Esophagus squamous epithelium (tissue), 5 donors: ENCODE data around the gene ENTPD2. TPM values are rescaled to one million over a fixed set of nuclear protein-coding genes. Genes with fewer than 3 reads are reported as not detected.

Experiments used
- DNase-seq: peaks from one replicate; lab custom pipeline; 2025; lab: John Stamatoyannopoulos, UW
- H3K27ac ChIP-seq, 4 donors: fragments of 200-600 bp; sonication (generic); one replicate each; pipeline ENCODE4 v1.5.1; 2016 to 2019; ENCODE audit warnings: mild to moderate bottlenecking in 1 of 4
- H3K27me3 ChIP-seq, 4 donors: fragments of 200-600 bp; sonication (generic); 1 replicate in 3 of 4; 2 replicates in 1 of 4; pipeline versions ENCODE4 v1.5.1 to v1.6.0; 2017 to 2021; ENCODE audit warnings: antibody characterized with exemption in 1 of 4
- H3K36me3 ChIP-seq, 3 donors: fragments of 200-600 bp; sonication (generic); one replicate each; pipeline ENCODE4 v1.5.1; 2016 to 2019
- H3K4me1 ChIP-seq, 3 donors: fragments of 200-600 bp; sonication (generic); one replicate each; pipeline ENCODE4 v1.5.1; 2017 to 2019
- H3K4me3 ChIP-seq, 4 donors: fragments of 200-600 bp; sonication (generic); 1 replicate in 3 of 4; 2 replicates in 1 of 4; pipeline ENCODE4 v1.5.1; 2016 to 2019; ENCODE audit warnings: mild to moderate bottlenecking in 2 of 4, moderate library complexity in 1 of 4
- H3K9me3 ChIP-seq, 3 donors: fragments of 200-600 bp; sonication (generic); one replicate each; pipeline ENCODE4 v1.5.1; 2016 to 2019
- POLR2A ChIP-seq, 4 donors: fragments of 450-650 bp; IDR thresholded peaks; one replicate each; pipeline ENCODE4 v1.6.1; 2017; ENCODE audit warnings: antibody characterized with exemption in 4 of 4, mild to moderate bottlenecking in 4 of 4, moderate library complexity in 3 of 4
- WGBS, 2 donors: methylation state at CpG; one replicate each; pipeline ENCODE4 v1.1.5; 2018; 5-methylcytosine and 5-hydroxymethylcytosine counted together
- intact Hi-C: fragments of 100-400 bp; cut with DNase I; formaldehyde crosslinking; loops from one replicate; pipeline ENCODE4 v1.15.0; 2022
- total RNA-seq, 4 donors: library from RNA; depleted of rRNA; stranded (reverse); fragments of >200 nt; gene quantifications; one replicate each; pipeline ENCODE4 v1.1.0, GENCODE V29; 2016
- TF ChIP-seq, protein P1 (sequence below), 6 experiments: fragments of 450-650 bp in 4 of 6; fragments of 200-600 bp in 2 of 6; sonication (generic) in 2 of 6; IDR thresholded peaks; one replicate each; pipeline ENCODE4 v1.5.1; 2016 to 2019; ENCODE audit warnings: antibody characterized with exemption in 6 of 6, mild to moderate bottlenecking in 4 of 6, moderate library complexity in 4 of 6
- donor health status: DM: yes; HTN: yes; CAD: no.

Gene ENTPD2
- total RNA-seq, 4 donors from 2014 or later = 0.47 to 1.3 (median 0.86) TPM

DNA sequence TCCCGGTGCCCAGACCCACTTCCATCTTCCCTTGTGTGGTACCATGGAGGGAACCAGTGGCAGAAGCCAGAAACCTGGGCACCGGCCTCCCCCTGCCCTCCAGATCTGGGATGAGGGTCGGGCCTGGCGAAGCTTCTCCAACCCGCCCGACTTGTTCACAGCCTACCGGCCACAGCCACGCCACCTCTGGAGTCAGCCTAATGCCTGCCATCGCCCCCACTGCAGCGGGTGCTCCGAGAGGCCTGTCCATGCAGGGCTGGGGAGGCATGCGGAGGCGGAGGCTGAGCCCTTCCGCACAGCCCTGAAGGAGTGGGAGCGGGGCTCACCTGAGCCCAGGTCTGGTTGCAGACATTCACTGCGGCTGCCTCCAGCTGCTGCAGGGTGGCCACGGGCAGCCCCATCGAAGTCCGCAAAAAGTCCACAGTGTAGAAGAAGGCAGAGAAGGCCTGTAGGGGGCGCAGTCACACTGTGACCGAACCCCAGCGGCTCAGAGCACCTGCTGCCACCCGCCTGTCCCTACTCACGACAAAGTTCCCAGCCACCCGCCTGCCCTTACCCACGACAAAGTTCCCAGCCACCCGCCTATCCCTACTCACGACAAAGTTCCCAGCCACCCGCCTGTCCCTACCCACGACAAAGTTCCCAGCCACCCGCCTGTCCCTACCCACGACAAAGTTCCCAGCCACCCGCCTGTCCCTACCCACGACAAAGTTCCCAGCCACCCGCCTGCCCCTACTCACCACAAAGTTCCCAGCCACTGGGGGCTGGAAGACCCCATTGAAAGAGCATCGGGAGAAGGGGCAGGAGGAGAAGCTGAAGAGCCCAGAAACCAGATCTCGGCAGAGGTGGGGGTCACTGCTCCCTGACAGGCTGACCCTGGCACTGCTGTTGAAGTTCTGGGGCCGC lies 4.1 kb downstream of the ENTPD2 start:
- H3K4me3 ChIP-seq = no peak overlapping the region
- intact Hi-C loops = loop anchor here (5.0 kb wide), 1 partner anchor 262 kb away; no protein-coding TSS in a partner anchor
- peaks cover 29 to 63% (median 45%) of the 10 kb centered on the region in 3 donors for H3K4me1 ChIP-seq
- H3K27me3 ChIP-seq = peaks cover 0 to 99% (median 23%) of the 10 kb centered on the region in 4 donors
- no peak for TF ChIP-seq POLR2A (IDR thresholded peaks at IDR 0.05)
- TF ChIP-seq, protein P1, sequence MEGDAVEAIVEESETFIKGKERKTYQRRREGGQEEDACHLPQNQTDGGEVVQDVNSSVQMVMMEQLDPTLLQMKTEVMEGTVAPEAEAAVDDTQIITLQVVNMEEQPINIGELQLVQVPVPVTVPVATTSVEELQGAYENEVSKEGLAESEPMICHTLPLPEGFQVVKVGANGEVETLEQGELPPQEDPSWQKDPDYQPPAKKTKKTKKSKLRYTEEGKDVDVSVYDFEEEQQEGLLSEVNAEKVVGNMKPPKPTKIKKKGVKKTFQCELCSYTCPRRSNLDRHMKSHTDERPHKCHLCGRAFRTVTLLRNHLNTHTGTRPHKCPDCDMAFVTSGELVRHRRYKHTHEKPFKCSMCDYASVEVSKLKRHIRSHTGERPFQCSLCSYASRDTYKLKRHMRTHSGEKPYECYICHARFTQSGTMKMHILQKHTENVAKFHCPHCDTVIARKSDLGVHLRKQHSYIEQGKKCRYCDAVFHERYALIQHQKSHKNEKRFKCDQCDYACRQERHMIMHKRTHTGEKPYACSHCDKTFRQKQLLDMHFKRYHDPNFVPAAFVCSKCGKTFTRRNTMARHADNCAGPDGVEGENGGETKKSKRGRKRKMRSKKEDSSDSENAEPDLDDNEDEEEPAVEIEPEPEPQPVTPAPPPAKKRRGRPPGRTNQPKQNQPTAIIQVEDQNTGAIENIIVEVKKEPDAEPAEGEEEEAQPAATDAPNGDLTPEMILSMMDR (IDR thresholded peaks at IDR 0.05) = peak in 5 of 6 experiments; percentile 33 to 64 (median 52)
- H3K9me3 ChIP-seq = no peaks in the 10 kb centered on the region
- no peak for DNase-seq
- 66% methylated on average over 15 of the region's 38 CpGs; no CpG with 5 or more reads in 1 of the 2 donors for WGBS, 2 donors
- H3K36me3 ChIP-seq = no peaks in the 10 kb centered on the region
- H3K27ac ChIP-seq = no peak overlapping the region

DNA sequence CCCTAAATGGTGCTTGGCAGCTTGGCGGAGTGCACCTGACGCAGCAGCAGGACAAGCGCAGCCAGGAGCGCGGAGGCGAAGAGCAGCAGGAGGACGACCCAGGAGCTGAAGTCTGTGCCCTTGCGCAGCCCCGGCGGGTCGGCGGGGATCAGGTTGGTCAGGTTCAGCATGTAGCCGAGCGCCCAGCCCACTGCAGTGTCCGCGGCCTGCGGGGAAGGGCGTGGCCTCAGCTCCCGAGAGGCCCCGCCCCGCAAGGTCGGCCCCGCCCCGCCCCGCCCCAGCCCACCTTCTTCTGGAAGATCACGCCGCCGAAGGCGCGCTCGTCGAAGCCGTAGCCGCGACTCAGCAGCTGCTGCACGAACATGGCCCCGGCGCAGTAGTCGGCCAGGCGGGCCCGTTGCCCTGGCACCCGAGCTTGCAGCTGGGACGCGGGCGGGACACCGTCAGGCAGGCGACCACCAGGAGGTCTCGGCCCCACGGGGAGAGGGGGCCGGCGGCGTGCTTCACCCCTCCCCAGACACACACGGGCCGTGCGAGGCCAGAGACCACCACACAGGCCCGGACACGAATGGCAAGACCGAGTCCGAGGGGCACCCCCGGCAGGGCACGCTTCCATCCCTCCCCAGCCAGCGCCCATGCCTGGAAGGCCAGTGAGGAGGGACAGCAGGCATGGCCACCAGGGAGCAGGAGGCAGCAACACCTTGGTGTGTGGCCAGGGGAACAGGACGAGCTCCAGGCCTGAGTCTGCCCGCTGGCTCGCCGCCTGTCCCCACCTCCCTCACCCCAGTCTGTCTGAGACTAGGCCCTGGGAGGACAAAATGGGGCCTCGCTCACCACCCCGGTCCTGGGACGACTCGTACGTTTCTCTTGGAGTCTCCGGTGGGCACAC lies 5.0 kb downstream of the ENTPD2 start:
- Histone ChIP-seq H3K27ac (no peak overlapping the region), H3K4me3 (no peak overlapping the region), H3K36me3 (no peaks in the 10 kb centered on the region), H3K27me3 (peaks cover 0 to 99% (median 23%) of the 10 kb centered on the region in 4 donors), H3K9me3 (no peaks in the 10 kb centered on the region), H3K4me1 (peaks cover 31 to 63% (median 44%) of the 10 kb centered on the region in 3 donors)
- WGBS, 2 donors = 63 to 83% methylated on average over 6 to 19 of the region's 72 CpGs
- no peak for DNase-seq
- TF ChIP-seq POLR2A (IDR thresholded peaks at IDR 0.05) = no peak
- TF ChIP-seq, protein P1 (IDR thresholded peaks at IDR 0.05) = peak in 1 of 6 experiments; percentile 7
- intact Hi-C loops = loop anchor here (5.0 kb wide), 1 partner anchor 262 kb away; no protein-coding TSS in a partner anchor

DNA sequence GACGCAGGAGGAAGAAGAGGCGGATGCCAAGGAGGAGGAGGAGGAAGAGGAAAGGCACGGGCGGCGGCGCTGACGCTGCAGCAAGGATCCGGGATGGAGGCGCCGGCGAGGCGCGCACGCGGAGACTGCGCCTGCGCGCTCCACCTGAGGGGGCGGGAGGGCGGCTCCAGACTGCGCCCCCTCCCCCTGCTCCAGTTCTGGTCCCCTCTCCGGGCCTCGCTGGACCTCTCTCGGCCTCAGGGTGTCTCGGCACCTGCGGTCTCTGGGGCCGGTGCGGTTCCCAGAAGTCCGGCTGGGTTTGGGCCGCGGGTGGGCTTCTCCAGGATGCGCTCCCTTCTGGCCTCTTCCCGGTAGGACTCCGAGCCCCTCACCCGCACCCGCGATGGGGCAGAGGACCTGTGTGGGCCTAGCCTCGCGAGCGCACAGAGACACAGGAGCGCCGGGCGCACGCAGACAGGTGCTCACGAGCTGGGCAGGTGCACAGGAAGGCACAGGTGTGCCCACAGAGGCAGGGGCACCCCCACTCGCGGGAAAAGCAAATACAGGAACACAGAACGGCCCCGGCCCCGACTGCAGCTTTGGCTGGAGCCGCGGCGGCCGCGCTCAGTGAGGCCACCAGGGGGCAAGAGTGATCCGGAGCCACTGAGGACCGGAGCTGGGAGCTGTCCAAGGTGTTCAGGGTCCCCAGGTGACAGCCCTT lies 7.6 kb downstream of the ENTPD2 start, which contains the start of gene NPDC1:
Gene NPDC1, minus strand, starts transcription at position 90 of the 700 bp plus-strand sequence. CDS start 188 bp downstream, outside the sequence.
- intact Hi-C loops = loop anchor here (5.0 kb wide), 1 partner anchor 259 kb away; no protein-coding TSS in a partner anchor
- H3K4me1 ChIP-seq = peaks cover 24 to 58% (median 33%) of the 10 kb centered on the region in 3 donors

More for the DNA sequence above, 7.6 kb downstream of the ENTPD2 start, which contains the start of gene NPDC1:
- Histone ChIP-seq H3K9me3 (no peaks in the 10 kb centered on the region), H3K27ac (peak within 1 kb of the TSS; percentile 52 to 86 (median 66)), H3K4me3 (peak within 1 kb of the TSS; percentile 35 to 76 (median 54)), H3K27me3 (peaks cover 0 to 80% (median 21%) of the 10 kb centered on the region in 4 donors), H3K36me3 (no peaks in the 10 kb centered on the region)
- peak in 2 of 4 donors; percentile 17 to 22 for TF ChIP-seq POLR2A (IDR thresholded peaks at IDR 0.05)
- TF ChIP-seq, protein P1 (IDR thresholded peaks at IDR 0.05) = peak; percentile 57 to 91 (median 83)
- WGBS, 2 donors = 0% methylated on average over 9 to 40 of the region's 57 CpGs
- no peak for DNase-seq
